Ecto neural progenitor cell (in vitro differentiated cells): Measurements from ENCODE around the gene LYZL1.
A peak's percentile ranks its signal among the peaks of the same experiment; 100 is the strongest.
"Not testable (repeated sequence)": the region's sequence is repeated elsewhere in the genome, so short reads cannot be mapped to it uniquely, and the experiment has no call there.

Experiments
- DNase-seq: peaks from one replicate; pipeline ENCODE4 v3.0.0-alpha.2; 2018; ENCODE audit warnings: low spot score

LYZL1 gene

DNA sequence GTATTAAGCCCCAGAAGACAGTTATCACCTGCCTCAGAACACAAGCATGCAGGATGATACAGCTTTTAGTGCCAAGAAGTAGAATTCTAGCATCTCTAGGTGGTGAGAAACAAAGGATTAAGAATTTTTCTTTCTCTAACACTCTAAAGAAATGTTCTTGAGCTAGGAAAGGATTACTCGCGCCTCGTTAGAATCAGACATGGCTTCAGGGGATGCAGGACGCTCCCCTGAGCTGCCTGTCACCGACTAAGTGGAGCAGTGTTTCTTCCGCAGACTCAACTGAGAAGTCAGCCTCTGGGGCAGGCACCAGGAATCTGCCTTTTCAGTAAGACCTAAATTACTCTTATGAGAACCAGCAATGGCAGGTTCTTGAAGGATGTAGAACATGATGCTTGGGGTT, at the start of gene LYZL1:
TSS of gene LYZL1 (plus strand) at position 165 of the 400 bp plus-strand sequence. CDS start 2,798 bp downstream, outside the sequence.
- not testable (repeated sequence) for DNase-seq

DNA sequence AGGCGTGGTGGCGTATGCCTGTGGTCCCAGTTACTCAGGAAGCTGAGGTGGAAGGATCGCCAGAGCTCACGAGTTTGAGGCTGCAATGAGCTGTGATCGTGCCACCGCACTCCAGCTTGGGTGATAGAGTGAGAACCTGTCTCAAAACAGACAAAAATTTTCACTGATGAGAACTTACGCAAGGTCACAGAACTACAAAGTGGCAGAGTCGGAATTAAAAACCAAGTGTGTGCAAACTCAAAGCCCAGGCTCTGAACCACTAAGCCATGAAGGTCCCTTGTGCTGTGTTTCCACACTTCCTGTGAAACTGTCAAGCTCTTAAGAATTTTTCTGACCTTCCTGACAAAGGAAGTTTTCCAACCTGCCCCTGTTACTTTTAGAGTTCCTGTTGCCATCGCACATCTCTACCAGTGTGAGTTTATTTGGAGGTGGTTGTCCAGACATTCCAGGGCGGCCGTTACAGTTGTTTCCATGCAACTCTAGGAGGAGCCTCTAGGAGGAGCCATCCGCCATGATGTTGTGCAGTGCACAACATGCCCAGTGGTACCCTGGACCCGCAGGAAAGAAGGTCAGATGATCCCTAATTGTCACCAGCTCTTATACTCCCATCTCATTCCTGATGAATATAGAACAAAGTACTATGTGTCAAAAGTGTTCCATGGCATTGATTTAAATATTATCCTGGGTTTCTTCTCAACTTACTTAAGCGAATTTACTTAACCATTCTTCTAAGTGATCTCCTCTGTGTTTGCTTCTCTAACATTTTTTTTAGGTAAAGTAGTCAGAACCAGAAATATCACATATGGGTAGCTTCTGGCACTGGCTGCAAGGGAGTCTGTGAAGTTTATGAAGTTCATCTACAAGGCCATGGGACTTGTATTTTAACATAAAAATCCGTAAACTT, 49.0 kb upstream of the LYZL1 start:
- DNase-seq, result peak; percentile 61

DNA sequence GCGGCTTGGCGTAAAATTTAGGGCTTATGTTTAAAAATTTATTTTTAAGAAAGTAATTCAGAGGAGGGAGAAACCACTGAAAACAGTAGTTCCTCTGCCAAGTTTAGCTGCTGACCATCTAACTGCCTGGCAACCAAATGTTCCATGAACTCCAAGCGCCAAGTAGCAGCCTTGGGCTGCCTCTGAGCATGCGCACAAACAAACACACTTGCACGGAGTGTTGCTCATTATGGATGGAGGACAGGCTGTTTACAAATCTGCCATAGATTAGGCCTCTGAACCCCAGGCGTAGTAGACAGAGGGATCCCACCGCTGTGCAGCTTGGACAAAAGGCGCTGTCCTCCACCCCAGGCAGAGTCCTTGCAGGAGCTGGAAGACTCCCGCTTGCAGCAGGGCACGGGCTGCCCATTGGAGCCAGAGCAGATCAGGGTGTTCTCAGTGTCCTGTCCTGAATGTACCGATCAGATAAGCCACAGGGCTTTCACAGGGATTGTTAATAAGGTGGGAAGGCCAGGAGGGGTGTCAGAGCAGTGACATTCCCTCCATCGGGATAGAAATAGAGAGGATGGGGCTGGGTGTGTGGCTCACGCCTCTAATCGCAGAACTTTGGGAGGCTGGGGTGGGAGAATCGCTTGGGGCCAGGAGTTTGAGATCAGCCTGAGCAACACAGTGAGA, 47.7 kb upstream of the LYZL1 start:
- DNase-seq, result no peak

DNA sequence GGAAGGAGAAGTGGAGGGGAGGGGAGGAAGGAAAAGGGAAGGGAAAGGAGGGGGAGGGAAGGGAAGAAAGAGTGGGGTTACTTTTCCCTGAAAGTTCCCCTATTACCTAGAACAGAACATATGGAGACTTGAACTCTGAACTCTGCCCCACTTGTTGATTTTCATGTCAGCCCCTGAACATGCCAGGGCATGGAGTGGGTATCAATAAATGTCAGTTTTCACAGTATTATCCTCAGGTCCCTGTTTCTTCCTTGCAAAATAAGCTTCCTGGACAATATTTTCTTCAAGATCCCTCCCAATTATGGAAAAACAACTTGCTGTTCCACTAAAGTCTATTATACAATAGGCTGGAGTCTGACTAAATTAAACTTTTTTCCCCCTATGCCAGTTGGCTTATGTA, 46.9 kb upstream of the LYZL1 start:
- no peak for DNase-seq

DNA sequence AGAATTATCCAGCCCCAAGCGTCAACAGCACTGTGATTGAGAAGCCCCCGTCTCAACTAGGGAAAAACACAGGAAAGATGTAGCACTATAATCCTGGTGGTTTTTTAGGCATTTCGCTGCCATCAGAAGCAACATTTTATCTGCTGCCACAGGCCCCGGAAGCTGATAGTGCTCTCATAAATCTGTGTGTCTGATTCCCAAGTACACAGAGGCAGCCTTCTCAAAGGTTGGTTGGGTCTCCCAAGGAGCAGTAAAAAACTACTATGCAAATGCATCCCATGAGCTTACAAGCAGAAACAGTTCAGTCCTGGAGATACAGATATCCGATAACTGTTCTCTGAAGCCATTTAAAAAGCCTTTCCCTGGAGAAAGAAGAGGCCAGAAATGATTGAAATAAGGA, 45.8 kb upstream of the LYZL1 start:
- no peak for DNase-seq

DNA sequence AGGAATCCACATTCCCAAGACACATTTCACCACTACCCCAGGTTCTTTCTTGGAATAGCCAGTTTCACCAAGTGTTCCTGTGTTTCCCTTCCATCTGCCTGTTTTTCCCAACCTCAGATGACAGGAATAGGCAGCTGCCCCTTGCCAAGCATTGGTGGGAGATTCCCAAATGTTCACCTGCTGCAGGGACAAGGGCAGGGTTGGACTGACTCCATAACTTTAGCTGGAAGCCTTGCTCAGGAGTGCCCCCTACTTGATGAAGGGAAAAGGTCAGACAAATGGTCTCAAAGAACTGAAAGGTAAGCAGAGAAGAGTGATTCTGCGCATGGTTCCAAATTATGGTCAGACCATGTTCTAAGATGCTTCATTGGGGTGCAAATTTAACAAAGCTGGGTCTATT, 45.1 kb upstream of the LYZL1 start:
- no peak for DNase-seq

DNA sequence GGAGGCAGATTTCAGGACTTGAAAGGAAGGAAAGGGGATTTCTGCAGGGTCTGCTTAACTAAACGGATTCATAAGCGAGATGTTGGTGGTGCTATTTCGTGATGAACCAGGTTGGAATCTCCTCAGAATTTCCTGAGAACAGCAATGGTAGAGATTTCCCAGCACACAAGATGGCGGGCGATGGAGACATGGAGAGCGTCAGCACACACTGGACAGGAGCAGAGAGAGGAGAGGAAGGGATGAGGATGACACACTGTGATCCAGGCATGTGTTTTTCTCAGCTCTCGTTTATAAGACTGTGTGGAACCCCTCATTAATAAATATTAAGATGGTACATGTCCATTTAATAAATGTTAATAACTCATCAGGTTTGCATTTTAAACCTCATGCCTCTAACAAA, 43.9 kb upstream of the LYZL1 start:
- no peak for DNase-seq

DNA sequence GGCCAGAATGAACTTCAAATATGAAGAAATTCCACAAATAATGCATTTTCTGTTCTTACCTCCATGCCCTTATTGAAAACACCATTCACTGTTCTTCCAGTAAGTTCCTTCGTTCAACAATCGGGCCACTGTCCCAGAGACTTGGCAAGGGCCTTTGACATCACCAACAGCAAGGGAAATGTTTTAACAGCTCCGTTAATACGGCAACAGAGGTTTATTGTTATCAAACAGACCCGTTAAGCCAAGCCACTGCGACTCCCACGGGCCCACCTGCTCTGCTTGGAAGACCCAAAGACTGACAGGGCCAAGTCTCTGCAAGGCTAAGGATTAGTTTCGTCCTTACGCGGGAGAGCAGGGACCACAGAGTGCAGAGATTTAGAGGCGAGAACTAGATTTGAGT, 43.4 kb upstream of the LYZL1 start:
- DNase-seq, result no peak

DNA sequence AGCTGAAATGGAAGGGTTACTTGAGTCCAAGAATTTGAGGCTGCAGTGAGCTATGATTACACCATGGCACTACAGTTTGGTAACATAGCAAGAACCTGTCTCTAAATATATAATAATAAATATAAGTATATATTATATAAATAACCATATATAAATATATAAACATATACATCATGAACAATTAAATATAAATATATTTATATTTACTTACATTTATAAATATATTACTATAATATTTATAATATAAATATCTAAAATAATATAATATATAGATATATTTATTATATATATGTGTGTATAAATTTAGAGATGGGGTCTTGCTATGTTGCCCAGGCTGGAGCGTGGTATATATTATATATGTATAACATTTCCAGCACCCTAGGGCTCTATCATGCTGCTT, 42.4 kb upstream of the LYZL1 start:
- no peak for DNase-seq

DNA sequence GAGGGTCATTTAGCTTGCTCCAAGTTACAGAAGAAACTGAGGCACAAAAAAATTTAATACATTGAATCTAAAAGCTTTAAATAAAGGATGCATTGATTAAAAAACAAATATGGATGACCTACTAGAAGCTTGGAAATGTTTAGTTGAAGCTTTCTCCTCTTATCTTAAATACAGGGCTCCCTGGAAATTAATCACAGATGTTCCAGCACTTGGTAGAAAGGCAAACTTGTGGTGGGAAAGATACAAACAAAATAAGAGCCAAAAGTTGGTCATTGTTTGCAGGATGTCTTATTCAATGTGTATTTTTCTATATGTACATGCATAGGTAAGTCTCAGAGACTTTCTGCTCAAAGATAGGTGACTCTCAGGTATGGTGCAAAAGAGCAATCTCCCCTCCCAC, 40.7 kb upstream of the LYZL1 start:
- no peak for DNase-seq

DNA sequence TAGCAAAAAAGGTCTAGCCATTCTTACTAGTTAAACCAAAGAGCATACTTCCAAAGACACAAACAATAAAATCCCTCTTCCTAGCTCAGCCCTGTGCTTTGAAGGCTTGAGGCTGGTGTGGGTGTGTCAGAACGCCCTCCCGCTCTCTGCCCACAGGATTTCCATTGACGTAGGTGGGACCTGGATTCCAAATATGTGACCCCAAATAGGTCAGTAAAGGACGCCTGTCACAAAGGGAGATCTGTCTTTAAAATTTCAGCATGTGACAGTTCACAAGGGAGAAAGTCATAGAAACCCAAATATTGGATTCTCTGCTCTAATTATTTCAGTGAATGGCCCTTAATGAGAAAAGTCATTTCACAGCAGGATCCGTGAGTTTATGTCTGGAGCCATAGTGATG, 39.9 kb upstream of the LYZL1 start:
- no peak for DNase-seq

DNA sequence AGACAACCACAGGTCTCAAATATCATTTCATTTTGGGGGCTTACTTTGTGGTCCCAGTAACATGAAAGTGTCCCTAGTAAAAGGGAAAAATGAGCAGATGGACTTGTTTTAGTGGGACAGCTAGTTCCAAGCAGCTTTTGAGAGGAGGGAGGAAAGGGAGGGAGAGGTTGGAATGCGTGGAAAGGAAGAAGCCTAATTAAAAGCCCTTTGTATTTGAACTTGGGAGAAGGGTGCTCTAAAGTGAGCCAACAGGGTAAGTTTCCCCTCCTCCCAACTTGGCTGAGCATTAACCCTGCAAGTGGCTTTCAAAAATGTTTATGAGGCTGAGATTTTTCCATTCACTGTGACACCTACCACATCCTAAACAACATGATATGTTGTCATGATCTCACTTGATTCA, 38.8 kb upstream of the LYZL1 start:
- DNase-seq, result no peak

DNA sequence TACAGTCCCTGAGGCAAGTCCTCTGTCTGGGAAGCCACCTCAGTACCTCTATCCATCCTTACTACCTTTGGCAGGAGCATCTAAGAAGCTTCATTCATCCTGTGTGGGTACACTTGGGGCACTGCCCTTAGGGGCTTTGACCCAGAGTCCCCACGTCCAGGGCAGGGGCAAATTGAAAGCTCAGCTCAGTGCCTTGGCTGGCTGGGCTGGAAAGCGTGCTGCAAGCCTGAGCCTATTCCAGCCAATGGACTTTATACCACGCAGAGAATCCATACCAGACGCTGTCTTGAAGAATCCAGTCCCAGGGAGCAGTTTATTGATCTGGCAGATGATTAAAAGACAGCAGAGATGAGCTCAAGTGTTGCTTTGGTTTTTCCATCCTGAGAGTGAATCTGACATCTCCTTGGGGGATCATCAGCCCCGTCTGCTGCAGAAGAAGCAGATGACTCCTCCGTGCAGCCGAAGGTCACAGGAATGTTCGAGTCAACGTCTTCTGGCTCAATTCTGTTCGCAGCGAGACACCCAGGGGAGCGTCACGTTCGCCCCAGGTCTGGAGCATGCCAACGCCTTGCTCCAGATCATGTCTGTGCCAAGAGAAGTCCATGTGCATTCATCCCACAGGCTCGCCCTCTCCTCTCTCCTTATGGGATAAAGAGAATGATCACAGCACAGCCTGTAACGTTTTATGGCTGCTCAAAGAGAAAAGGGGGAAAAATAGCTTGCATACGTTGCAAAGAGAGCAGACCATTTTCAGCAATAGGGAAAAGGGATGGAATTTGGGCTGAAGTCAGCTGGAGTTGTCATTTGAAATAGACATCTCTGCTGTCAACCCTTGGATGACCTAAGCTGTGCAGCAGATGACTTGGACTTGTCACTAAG, 35.8 kb upstream of the LYZL1 start:
- no peak for DNase-seq

DNA sequence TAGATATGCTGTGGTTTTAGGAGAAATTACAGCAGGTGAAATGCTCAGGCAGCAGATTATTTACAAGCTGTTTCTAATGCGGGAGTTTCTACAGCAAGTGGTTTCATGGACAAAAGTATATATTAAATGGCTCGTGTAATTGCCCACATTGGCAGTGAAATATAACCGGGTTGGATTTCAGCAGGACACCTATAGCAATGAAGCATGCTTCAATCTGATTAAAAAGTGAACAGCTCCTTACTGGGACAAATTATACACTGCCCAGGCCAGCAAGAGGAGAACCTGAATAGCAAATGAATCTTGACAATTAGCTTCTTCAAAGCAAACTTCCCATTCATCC, 35.2 kb upstream of the LYZL1 start:
- DNase-seq, result no peak

DNA sequence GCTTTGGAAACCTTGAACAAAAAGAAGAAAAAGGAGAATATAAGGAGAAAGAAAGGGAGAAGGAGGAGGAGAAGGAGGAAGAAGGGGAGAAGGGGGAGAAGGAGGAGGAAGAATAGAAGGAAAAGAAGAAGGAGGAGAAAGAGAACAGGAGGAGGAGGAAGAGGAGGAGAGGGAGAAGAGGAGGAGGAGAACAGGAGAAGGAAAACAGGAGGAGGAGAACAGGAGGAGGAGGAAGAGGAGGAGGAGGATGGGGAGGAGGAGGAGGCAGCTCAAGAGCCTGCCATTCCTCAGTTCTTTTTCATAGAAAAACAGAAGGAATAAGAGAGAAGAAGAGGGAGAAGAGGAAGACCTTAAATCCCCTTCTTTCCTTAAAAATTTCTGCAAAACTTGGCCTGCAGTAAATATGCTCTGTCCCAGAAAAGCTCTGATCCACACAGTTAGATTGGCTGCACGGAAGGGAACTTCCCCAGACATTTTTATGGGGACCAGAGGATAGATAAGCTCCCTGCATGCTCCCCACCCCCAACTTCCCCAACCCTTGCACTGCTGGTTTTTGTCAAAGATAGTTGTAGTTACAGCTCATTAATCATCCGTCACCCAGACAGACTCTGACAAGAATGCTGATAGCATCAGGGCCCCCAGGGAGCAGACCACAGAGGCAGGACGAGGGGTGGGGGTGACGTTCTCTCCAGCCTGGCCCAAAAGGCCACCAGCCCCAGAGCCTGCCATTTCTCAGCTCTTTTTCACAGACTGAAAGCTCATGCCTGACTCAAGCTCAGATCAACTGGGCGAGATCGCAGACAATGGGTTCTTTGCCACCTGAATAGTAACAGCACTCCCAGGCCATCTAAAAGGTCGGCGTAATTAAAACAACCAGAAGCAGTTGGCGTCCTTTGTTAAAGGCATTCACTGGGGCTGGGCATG, 34.5 kb upstream of the LYZL1 start:
- DNase-seq, result peak; percentile 59

DNA sequence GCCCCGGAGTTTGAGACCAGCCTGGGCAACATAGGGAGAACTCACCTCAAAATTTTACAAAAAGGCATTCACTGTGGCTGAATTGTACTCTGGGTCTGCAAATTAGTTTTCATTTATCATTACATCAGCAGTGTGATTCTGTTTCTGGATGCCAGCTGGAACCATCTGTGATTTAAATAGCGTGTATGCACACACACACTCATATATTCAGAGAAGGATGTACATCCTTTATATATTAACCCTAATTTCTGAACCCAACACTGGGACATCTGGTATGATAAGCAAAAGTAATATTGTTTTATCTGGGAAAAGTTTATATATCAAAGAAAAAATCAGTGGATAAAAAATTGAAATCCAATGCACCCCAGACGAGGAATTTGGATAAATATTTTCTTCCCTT, 33.8 kb upstream of the LYZL1 start:
- DNase-seq, result no peak

DNA sequence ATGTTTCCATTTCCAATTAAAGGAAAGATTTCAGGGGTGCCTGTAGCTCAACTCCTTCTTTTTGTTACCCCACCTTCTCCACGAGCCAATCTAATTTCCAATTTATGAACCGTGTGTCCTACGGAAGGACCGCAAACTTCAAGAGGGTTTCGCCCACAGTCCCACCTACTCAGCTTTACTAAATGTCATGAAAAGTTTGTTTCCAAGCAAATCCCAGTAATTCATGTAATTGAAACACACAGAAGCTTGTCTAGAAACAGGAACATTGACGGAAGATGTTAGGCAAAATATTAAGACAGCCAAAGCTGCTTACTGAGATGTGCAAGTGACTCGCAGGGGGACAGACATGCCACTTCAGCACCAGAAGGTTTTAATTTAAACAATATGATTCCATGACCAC, 32.9 kb upstream of the LYZL1 start:
- no peak for DNase-seq

DNA sequence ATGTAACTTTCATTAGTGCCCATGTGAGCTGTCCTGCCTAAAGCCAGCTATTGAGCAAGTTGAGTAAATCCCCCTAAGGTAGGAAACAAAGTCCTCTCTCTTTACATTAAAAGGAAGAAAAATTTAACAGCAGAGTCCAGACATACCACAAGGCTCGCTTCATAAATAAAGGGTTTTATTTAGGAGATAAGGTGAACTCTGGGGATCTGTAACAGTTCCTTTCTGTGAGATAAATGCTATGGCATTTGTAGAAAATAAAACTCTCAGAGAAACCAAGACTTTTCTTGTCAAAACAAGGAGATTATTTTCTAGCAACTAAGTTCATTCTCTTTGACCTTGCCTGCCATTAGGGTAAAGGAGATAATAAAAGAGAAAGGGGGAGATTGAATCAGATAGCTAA, 32.3 kb upstream of the LYZL1 start:
- DNase-seq, result no peak

DNA sequence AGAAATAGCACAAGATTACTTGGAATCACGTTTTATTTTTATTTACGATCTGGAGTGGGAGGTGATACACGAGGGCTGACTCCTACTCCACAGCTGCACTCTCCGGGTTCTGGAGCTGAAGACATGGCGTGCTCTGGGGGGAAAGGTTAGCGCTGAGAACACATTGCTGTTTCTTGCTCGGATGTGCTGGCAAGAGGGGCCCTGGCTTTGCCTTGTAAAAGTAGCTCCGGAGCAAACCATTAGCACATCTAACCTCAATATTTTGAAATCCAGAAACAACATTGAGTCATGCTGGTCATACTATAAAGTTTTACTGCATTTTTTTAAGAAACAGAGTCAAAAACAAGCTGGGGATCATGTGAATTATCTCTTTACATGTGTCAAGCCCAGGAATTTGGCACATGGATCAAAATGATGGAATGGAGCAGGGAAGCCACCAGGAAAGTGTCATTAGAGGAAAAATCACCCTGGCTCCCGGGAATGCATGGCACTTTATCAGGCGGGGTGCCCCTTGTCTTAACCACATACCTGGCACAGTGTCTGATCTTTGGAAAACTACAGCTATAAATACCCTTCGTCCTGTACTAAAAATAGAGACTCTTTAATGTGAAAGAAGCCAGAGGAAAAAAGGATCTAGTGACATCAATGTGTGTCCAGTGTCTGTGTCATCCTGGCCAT, 31.6 kb upstream of the LYZL1 start:
- DNase-seq, result no peak

DNA sequence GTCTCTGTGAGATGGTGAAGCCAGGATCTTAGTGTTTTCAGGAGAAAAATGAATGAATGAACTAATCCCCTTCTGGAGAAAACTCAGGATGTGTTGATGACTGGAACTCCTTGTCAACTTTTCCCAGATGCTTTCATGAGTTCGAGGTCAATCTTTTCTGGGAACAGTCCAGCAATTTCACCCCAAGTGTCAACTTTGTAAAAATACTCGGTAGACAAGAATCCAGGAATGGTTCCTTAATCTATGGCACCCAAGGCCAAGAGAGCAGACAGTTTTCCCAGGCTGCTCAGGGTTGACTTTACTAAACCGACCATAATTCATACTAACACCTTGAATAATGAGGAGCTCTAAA, 31.1 kb upstream of the LYZL1 start:
- DNase-seq, result no peak

DNA sequence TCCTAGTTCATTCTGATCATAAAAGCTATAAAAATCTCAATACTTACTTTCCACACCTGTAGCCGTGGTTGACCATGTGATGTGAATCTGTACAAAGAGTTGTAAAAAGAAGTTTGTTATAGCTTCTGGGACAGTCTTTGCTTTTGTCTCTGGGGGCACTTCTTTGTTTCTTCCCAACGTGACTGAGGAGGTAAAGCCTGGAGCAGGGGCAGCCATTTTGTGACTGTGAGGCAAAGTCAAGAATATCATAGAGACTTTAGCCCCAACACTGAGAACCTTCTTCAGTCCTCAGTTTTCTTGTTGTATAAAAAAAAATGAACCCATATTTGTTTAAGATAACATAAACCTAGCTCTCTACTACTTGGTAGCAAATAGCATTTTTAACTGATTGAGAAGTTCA, 29.4 kb upstream of the LYZL1 start:
- no peak for DNase-seq
